Thoracic aorta (tissue), 2 donors: ENCODE results near the gene SNUPN. TPM values are rescaled to one million over a fixed set of nuclear protein-coding genes. Genes with fewer than 3 reads are reported as not detected.

ENCODE experiments used
- ATAC-seq: fragments of 150-250 bp; one replicate; pipeline ENCODE4 v1.8.0; 2017; ENCODE audit warnings: low read depth; ENCODE audit not compliant: insufficient number of reproducible peaks, low FRiP score
- DNase-seq: peaks from one replicate; pipeline ENCODE4 v3.0.0-alpha.2; 2020; ENCODE audit warnings: low spot score
- H3K27ac ChIP-seq, 2 donors: fragments of 200-600 bp; sonication (generic); 1 replicate in 1 of 2; 2 replicates in 1 of 2; pipeline ENCODE4 v1.5.1; 2016; ENCODE audit warnings: mild to moderate bottlenecking in 2 of 2, moderate library complexity in 2 of 2
- H3K27me3 ChIP-seq: fragments of 200-600 bp; sonication (generic); replicated peaks from 2 replicates; pipeline ENCODE4 v1.6.0; 2016; ENCODE audit warnings: mild to moderate bottlenecking; ENCODE audit not compliant: insufficient read depth
- H3K36me3 ChIP-seq: fragments of 200-600 bp; sonication (generic); one replicate; pipeline ENCODE4 v1.5.1; 2016
- H3K4me1 ChIP-seq, 2 donors: fragments of 200-600 bp; sonication (generic); 1 replicate in 1 of 2; 2 replicates in 1 of 2; pipeline versions ENCODE4 v1.5.1 to v1.6.0; 2016; ENCODE audit warnings: low read depth in 2 of 2, mild to moderate bottlenecking in 1 of 2; ENCODE audit not compliant: control insufficient read depth in 1 of 2
- H3K4me3 ChIP-seq: fragments of 200-600 bp; sonication (generic); 2 replicates; pipeline ENCODE4 v1.5.1; 2016; ENCODE audit warnings: mild to moderate bottlenecking
- H3K9me3 ChIP-seq: fragments of 200-600 bp; sonication (generic); 2 replicates; pipeline ENCODE4 v1.5.1; 2016
- total RNA-seq, 2 donors: library from RNA; depleted of rRNA; stranded (reverse); fragments of >200 nt; gene quantifications; one replicate each; pipeline versions ENCODE4 v1.1.0 to v1.2.3, GENCODE V29; 2016
- TF ChIP-seq, protein P1 (sequence below): fragments of 200-600 bp; sonication (generic); IDR thresholded peaks from one replicate; pipeline ENCODE4 v1.5.1; 2019; ENCODE audit warnings: antibody characterized with exemption

The SNUPN gene
- total RNA-seq, 2 donors from 2014 or later = 5.8 to 16.9 TPM

- H3K4me3 ChIP-seq = no peak overlapping the region
- TF ChIP-seq, protein P1, sequence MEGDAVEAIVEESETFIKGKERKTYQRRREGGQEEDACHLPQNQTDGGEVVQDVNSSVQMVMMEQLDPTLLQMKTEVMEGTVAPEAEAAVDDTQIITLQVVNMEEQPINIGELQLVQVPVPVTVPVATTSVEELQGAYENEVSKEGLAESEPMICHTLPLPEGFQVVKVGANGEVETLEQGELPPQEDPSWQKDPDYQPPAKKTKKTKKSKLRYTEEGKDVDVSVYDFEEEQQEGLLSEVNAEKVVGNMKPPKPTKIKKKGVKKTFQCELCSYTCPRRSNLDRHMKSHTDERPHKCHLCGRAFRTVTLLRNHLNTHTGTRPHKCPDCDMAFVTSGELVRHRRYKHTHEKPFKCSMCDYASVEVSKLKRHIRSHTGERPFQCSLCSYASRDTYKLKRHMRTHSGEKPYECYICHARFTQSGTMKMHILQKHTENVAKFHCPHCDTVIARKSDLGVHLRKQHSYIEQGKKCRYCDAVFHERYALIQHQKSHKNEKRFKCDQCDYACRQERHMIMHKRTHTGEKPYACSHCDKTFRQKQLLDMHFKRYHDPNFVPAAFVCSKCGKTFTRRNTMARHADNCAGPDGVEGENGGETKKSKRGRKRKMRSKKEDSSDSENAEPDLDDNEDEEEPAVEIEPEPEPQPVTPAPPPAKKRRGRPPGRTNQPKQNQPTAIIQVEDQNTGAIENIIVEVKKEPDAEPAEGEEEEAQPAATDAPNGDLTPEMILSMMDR = no peak
- DNase-seq = no peak
- ATAC-seq = no peak
- H3K4me1 ChIP-seq = peaks cover 50 to 90% of the 10 kb centered on the region in 2 donors
- H3K36me3 ChIP-seq = peaks cover 7% of the 10 kb centered on the region
- H3K27me3 ChIP-seq = no peaks in the 10 kb centered on the region
- H3K27ac ChIP-seq = peak overlapping the region; percentile 98 to 99
- H3K9me3 ChIP-seq = no peaks in the 10 kb centered on the region
Measured at GRCh38 chr15:75662823-75663519, 37.4 kb upstream of the SNUPN start.

- DNase-seq (no peak), ATAC-seq (no peak)
- H3K9me3 ChIP-seq = no peaks in the 10 kb centered on the region
- peaks cover 20% of the 10 kb centered on the region for H3K36me3 ChIP-seq
- TF ChIP-seq, protein P1 = no peak
- no peaks in the 10 kb centered on the region for H3K27me3 ChIP-seq
- peak overlapping the region; percentile 60 for H3K4me3 ChIP-seq
- H3K4me1 ChIP-seq = peaks cover 39 to 78% of the 10 kb centered on the region in 2 donors
- peak overlapping the region; percentile 98 to 99 for H3K27ac ChIP-seq
Measured at GRCh38 chr15:75661756-75662140, 36.2 kb upstream of the SNUPN start.

GRCh38 chr15:75661100-75661755 lies 35.7 kb upstream of the SNUPN start:
- Histone ChIP-seq H3K4me1 (peaks cover 35 to 76% of the 10 kb centered on the region in 2 donors), H3K4me3 (peak overlapping the region; percentile 60)
- DNase-seq = peak; percentile 78

GRCh38 chr15:75659928-75660645 lies 34.6 kb upstream of the SNUPN start:
- no peaks in the 10 kb centered on the region for H3K9me3 ChIP-seq
- ATAC-seq (no peak), DNase-seq (no peak)
- peaks cover 21% of the 10 kb centered on the region for H3K36me3 ChIP-seq
- no peaks in the 10 kb centered on the region for H3K27me3 ChIP-seq
- H3K4me1 ChIP-seq = peaks cover 31 to 78% of the 10 kb centered on the region in 2 donors
- no peak overlapping the region for H3K4me3 ChIP-seq
- TF ChIP-seq, protein P1 = no peak
- peak overlapping the region; percentile 98 to 99 for H3K27ac ChIP-seq

More at GRCh38 chr15:75661100-75661755, 35.7 kb upstream of the SNUPN start:
- Histone ChIP-seq H3K27me3 (no peaks in the 10 kb centered on the region), H3K36me3 (peaks cover 21% of the 10 kb centered on the region), H3K27ac (peak overlapping the region; percentile 98 to 99), H3K9me3 (no peaks in the 10 kb centered on the region)
- TF ChIP-seq, protein P1 = no peak
- ATAC-seq = peak; percentile 77
